ENCODE data around the gene ZBTB12. TPM values are rescaled to one million over a fixed set of nuclear protein-coding genes. Genes with fewer than 3 reads are reported as not detected.
"Not testable (repeated sequence)": the region's sequence is repeated elsewhere in the genome, so short reads cannot be mapped to it uniquely, and the experiment has no call there.

ZBTB12 gene
- total and polyA plus RNA-seq, 9 donors: 1.9 to 24.8 (median 10.7) TPM

- Histone ChIP-seq H3K9me3 (no peaks in the 10 kb centered on the region), H3K27me3 (no peaks in the 10 kb centered on the region), H3K4me3 (no peak overlapping the region), H3K4me1 (ENCODE audit: insufficient read depth) (peaks cover 1% of the 10 kb centered on the region), H3K36me3 (no peaks in the 10 kb centered on the region), H3K27ac (no peak overlapping the region)
- TF ChIP-seq EP300 (IDR thresholded peaks at IDR 0.05) (no peak), POLR2A (IDR thresholded peaks at IDR 0.05) (no peak), CTCF (IDR thresholded peaks at IDR 0.05) (no peak)
- WGBS, 3 donors: 66 to 69% (median 68%) methylated on average over 11 of the region's 11 CpGs
- intact Hi-C loops (cut with DNase I): no loop called here
- DNase-seq: no peak
These were observed 10.1 kb upstream of the ZBTB12 start for GRCh38 chr6:31911826-31912585.

- intact Hi-C loops (cut with DNase I): loop anchor here in 3 of 4 donors (5.0 to 10.0 kb wide), 3 partner anchors 43 to 206 kb away; partner anchors contain the start of genes NELFE (in 2 of the 3) and SKIC2 (in 2 of the 3)
- 67% methylated on average over 7 of the region's 7 CpGs for WGBS, 3 donors
- not testable (repeated sequence) for DNase-seq
These were observed 7.4 kb upstream of the ZBTB12 start for GRCh38 chr6:31909298-31909697.

GRCh38 chr6:31908791-31909190 lies 6.9 kb upstream of the ZBTB12 start:
- intact Hi-C loops (cut with DNase I): loop anchor here in 3 of 4 donors (5.0 to 10.0 kb wide), 3 partner anchors 44 to 206 kb away; partner anchors contain the start of genes NELFE (in 2 of the 3) and SKIC2 (in 2 of the 3)
- 41 to 51% (median 43%) methylated on average over 4 of the region's 4 CpGs for WGBS, 3 donors

More at GRCh38 chr6:31909298-31909697, 7.4 kb upstream of the ZBTB12 start:
- H3K27me3 ChIP-seq; H3K36me3 ChIP-seq; H3K27ac ChIP-seq; H3K4me3 ChIP-seq; H3K9me3 ChIP-seq; H3K4me1 ChIP-seq (ENCODE audit: insufficient read depth): not testable (repeated sequence)

GRCh38 chr6:31908255-31908654 lies 6.4 kb upstream of the ZBTB12 start:
- H3K4me1 ChIP-seq (ENCODE audit: insufficient read depth); H3K4me3 ChIP-seq; H3K27me3 ChIP-seq; DNase-seq; H3K27ac ChIP-seq; H3K9me3 ChIP-seq; H3K36me3 ChIP-seq: not testable (repeated sequence)
- intact Hi-C loops (cut with DNase I): loop anchor here in 3 of 4 donors (5.0 to 10.0 kb wide), 3 partner anchors 44 to 207 kb away; partner anchors contain the start of genes NELFE (in 2 of the 3) and SKIC2 (in 2 of the 3)
- WGBS, 3 donors: 65 to 83% (median 72%) methylated on average over 5 of the region's 5 CpGs

More at GRCh38 chr6:31908791-31909190, 6.9 kb upstream of the ZBTB12 start:
- Histone ChIP-seq H3K36me3 (no peaks in the 10 kb centered on the region), H3K27ac (no peak overlapping the region), H3K9me3 (no peaks in the 10 kb centered on the region), H3K4me1 (ENCODE audit: insufficient read depth) (peaks cover 3% of the 10 kb centered on the region), H3K27me3 (no peaks in the 10 kb centered on the region), H3K4me3 (no peak overlapping the region)
- TF ChIP-seq CTCF (IDR thresholded peaks at IDR 0.05) (no peak), POLR2A (IDR thresholded peaks at IDR 0.05) (no peak), EP300 (IDR thresholded peaks at IDR 0.05) (no peak)
- no peak for DNase-seq

- Histone ChIP-seq H3K4me1 (ENCODE audit: insufficient read depth) (peaks cover 3% of the 10 kb centered on the region), H3K36me3 (no peaks in the 10 kb centered on the region), H3K27ac (no peak overlapping the region), H3K27me3 (no peaks in the 10 kb centered on the region), H3K4me3 (no peak overlapping the region), H3K9me3 (no peaks in the 10 kb centered on the region)
- 25 to 40% (median 37%) methylated on average over 7 of the region's 7 CpGs for WGBS, 3 donors
- peak in 2 of 5 donors; percentile 45 to 52 for DNase-seq
- TF ChIP-seq EP300 (IDR thresholded peaks at IDR 0.05): no peak
- TF ChIP-seq POLR2A (IDR thresholded peaks at IDR 0.05): no peak
- no peak for TF ChIP-seq CTCF (IDR thresholded peaks at IDR 0.05)
- intact Hi-C loops (cut with DNase I): loop anchor here in 3 of 4 donors (5.0 to 10.0 kb wide), 3 partner anchors 45 to 208 kb away; partner anchors contain the start of genes NELFE (in 2 of the 3) and SKIC2 (in 2 of the 3)
These were observed 5.4 kb upstream of the ZBTB12 start for GRCh38 chr6:31907158-31907813.

- 80 to 82% (median 81%) methylated on average over 8 of the region's 8 CpGs for WGBS, 3 donors
- DNase-seq: peak in 1 of 5 donors; percentile 12
- not testable (repeated sequence) for H3K9me3 ChIP-seq; H3K27ac ChIP-seq; H3K36me3 ChIP-seq; H3K4me3 ChIP-seq; H3K4me1 ChIP-seq (ENCODE audit: insufficient read depth); H3K27me3 ChIP-seq
- intact Hi-C loops (cut with DNase I): loop anchor here in 3 of 4 donors (5.0 to 10.0 kb wide), 3 partner anchors 46 to 208 kb away; partner anchors contain the start of genes NELFE (in 2 of the 3) and SKIC2 (in 2 of the 3)
These were observed 4.8 kb upstream of the ZBTB12 start for GRCh38 chr6:31906727-31907126.

Measured in ovary (tissue), 9 donors.